Measurements from ENCODE around the gene HLA-DQA1.

- TF ChIP-seq MAX (IDR thresholded peaks at IDR 0.05) = no peak
- no peak for TF ChIP-seq NR2F2 (IDR thresholded peaks at IDR 0.05)
Measured at GRCh38 chr6:32615885-32616532, 21.2 kb upstream of the HLA-DQA1 start.

Data from liver (tissue), 2 donors.